Hypothalamus (tissue), 51 donors: Measurements from ENCODE around the gene CRPPA.
"Not testable (repeated sequence)": the region's sequence is repeated elsewhere in the genome, so short reads cannot be mapped to it uniquely, and the experiment has no call there.

Experiments
- DNase-seq, 51 donors: peaks; one replicate each; lab custom pipeline; 2025; lab: John Stamatoyannopoulos, UW

Gene CRPPA

GRCh38 chr7:16398146-16399017, 23.0 kb downstream of the CRPPA start:
- no peak for DNase-seq

DNA sequence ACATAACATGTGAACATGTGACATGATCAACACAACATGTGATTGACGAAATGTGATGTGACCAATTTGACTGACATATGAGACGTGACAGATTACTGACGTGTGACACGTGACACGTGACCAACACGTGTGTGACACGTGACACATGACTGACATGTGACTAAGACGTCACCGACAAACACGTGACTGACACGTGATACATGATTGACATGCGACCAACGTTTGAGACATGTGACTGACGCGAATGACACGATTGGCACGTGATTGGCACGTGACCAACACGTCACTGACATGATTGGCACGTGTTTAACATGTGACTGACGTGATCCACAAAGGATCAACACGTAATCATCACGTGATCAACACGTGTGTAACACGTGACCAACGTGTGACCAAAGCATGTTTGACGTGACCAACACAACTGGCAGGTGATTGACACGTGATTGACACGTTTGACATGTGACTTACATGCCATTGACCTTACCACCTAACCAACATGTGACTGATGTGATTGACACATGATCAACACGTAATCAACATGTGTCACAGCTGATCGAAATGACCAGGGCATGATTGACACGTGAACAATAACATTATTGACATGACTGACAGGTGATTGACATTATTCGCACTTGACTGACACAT, 23.7 kb downstream of the CRPPA start:
- DNase-seq: no peak

GRCh38 chr7:16396766-16397500, 24.4 kb downstream of the CRPPA start:
- DNase-seq: no peak

DNA sequence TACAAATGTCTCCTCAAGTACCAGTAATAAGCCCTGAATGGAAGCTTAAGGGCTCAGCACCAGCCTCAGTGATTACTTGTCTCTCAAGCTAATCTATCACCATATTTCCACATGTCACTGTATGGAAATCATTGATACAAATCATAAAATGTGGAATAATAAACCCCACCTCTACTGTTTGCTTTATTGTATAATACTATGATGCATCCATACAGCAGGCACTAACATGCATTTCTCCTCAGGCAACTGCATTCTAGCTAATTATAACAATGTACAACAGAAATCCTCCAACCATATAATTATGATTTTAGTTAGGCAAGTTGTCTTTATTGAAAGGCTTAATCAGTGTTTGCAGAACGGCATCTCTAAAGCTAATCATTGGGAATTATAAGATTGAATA, 26.2 kb downstream of the CRPPA start:
- no peak for DNase-seq

DNA sequence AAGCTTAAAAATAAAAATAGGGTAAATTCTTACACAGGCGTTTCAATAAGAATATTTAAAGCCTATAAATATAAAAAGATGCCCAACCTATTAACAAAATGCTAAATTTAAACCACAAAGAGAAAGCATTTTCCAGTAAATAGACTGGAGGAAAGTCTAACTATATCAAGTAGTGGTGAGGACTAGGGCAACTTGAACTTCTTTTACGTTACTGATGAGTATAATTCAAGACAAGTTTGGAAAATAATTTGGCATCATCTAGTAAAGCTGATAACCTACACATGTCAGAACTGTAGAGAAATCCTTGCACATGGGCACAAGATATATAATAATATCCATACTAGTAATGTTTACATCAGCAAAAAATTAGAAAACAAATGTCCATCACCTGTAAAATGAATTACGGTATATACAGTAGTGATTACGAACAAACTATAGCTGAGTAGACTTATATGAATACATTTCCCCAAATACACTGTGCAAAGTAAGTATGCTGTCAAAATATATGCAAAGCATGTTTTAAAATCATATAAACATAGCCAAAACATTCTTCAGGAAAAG, 27.4 kb downstream of the CRPPA start:
- no peak for DNase-seq

GRCh38 chr7:16392990-16393523, 28.3 kb downstream of the CRPPA start:
- DNase-seq: no peak

GRCh38 chr7:16383786-16384185, 37.6 kb downstream of the CRPPA start:
- not testable (repeated sequence) for DNase-seq

GRCh38 chr7:16383103-16383502, 38.2 kb downstream of the CRPPA start:
- not testable (repeated sequence) for DNase-seq
